HEK293T (cell line): ENCODE data around the gene SLC25A47.

ENCODE experiments used
- FOXM1 ChIP-seq: fragments of 450-650 bp; IDR thresholded peaks from 2 replicates; pipeline ENCODE4 v1.6.1; 2017; ENCODE audit warnings: mild to moderate bottlenecking, borderline replicate concordance
- SP1 ChIP-seq: fragments of 450-650 bp; IDR thresholded peaks from 2 replicates; pipeline ENCODE4 v1.6.1; 2017
- SUZ12 ChIP-seq: fragments of 450-650 bp; IDR thresholded peaks from 2 replicates; pipeline ENCODE4 v1.6.1; 2016; ENCODE audit warnings: mild to moderate bottlenecking

DNA sequence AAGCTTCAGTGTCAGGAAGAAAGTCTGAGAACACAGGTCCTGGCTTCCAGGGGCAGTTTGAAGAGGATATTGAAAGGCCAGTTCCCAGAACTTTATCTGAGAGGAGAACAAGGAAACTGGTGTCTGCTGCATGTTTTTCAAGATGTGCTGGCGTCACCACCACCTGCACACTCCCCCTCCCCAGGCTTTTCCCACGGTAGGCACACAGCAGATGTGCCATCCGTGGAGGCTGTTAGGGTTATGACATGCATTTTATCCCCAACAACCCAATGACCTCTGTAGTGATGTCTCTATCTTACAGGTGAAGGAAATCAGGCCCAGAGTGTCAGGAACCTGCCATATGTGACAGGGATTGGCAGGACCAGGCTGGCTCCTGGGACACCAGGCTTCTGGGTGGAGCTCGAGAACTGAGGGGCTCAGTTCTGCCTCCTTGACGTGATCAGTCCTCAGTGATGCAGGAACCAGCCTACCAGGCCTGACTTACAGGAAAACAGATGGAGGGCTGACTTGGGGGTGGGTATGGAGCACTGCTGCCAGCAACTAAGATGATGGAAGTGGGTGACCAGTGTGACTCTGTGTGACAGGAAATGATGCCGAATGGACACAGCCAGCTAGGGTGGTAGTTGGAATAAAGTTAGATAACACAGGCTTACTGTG lies 16.8 kb downstream of the SLC25A47 start:
- no peak for TF ChIP-seq SP1
- no peak for TF ChIP-seq FOXM1
- TF ChIP-seq SUZ12: no peak
